MCF 10A (cell line): ENCODE data around the gene DACH1. TPM values are rescaled to one million over a fixed set of nuclear protein-coding genes. Genes with fewer than 3 reads are reported as not detected.

Experiments
- BruUV-seq: library from RNA; stranded (reverse); fragments of 400-500 nt; replicated peaks from 2 replicates; lab custom pipeline; 2021; lab: Mats Ljungman, UMichigan
- CTCF ChIA-PET: fragments of 300-600 bp; sonication (Branson Sonifier 250); formaldehyde crosslinking; extraction: SDS; loops from one replicate; lab custom pipeline; 2021; ENCODE audit warnings: antibody characterized with exemption, inconsistent platforms; lab: Yijun Ruan, JAX
- POLR2A ChIA-PET: fragments of 300-600, 350-650 bp; sonication (Branson Sonifier 250); formaldehyde crosslinking; extraction: SDS; loops from one replicate; lab custom pipeline; 2020; ENCODE audit warnings: antibody characterized with exemption, inconsistent platforms; lab: Yijun Ruan, JAX
- DNase-seq: peaks from one replicate; pipeline ENCODE4 v3.0.0-alpha.2; 2018; ENCODE audit not compliant: unreplicated experiment
- H3K27ac Mint-ChIP-seq: one replicate; pipeline ENCODE4 v1.8.0; 2022; ENCODE audit warnings: mild to moderate bottlenecking, low read depth, mixed read lengths; ENCODE audit not compliant: unreplicated experiment
- H3K27me3 Mint-ChIP-seq: one replicate; pipeline ENCODE4 v1.8.0; 2022; ENCODE audit warnings: mixed read lengths; ENCODE audit not compliant: insufficient read depth, unreplicated experiment
- H3K36me3 Mint-ChIP-seq: one replicate; pipeline ENCODE4 v1.8.0; 2022; ENCODE audit warnings: mild to moderate bottlenecking, moderate library complexity, mixed read lengths; ENCODE audit not compliant: insufficient read depth, unreplicated experiment
- H3K4me1 Mint-ChIP-seq: one replicate; pipeline ENCODE4 v1.8.0; 2022; ENCODE audit warnings: mixed read lengths; ENCODE audit not compliant: insufficient read depth, unreplicated experiment
- H3K4me3 Mint-ChIP-seq: one replicate; pipeline ENCODE4 v1.8.0; 2022; ENCODE audit warnings: mild to moderate bottlenecking, moderate library complexity, mixed read lengths; ENCODE audit not compliant: unreplicated experiment
- H3K9me3 Mint-ChIP-seq: one replicate; pipeline ENCODE4 v1.8.0; 2022; ENCODE audit warnings: mixed read lengths; ENCODE audit not compliant: unreplicated experiment
- CTCF ChIP-seq: fragments of 200-600 bp; IDR thresholded peaks from one replicate; pipeline ENCODE4 v1.8.0; 2022; ENCODE audit warnings: antibody characterized with exemption, mild to moderate bottlenecking; ENCODE audit not compliant: unreplicated experiment
- intact Hi-C: fragments of 100-400 bp; cut with micrococcal nuclease; formaldehyde crosslinking; loops from 2 replicates; pipeline ENCODE4 v1.14.1; 2022
- total RNA-seq: library from RNA; stranded (reverse); gene quantifications from 2 replicates; pipeline ENCODE4 v1.2.3, GENCODE V29; 2022

Gene DACH1
- total RNA-seq, 1 experiment from 2014 or later = not detected

GRCh38 chr13:71721104-71721503 lies 145.9 kb downstream of the DACH1 start:
- Mint-ChIP-seq H3K27ac (no peak overlapping the region), H3K4me3 (no peak overlapping the region), H3K36me3 (no peaks in the 10 kb centered on the region), H3K27me3 (peaks cover 46% of the 10 kb centered on the region), H3K4me1 (no peaks in the 10 kb centered on the region), H3K9me3 (no peaks in the 10 kb centered on the region)
- DNase-seq = no peak
- TF ChIP-seq CTCF = no peak
- ChIA-PET CTCF (no interaction called here), POLR2A (no interaction called here)
- no TSS peak for BruUV-seq
- intact Hi-C loops = loop anchor here (1.0 kb wide), 1 partner anchor 47 kb away; no protein-coding TSS in a partner anchor

GRCh38 chr13:71718931-71719330 lies 148.1 kb downstream of the DACH1 start:
- H3K27ac Mint-ChIP-seq = no peak overlapping the region

GRCh38 chr13:71714802-71715375 lies 152.1 kb downstream of the DACH1 start:
- intact Hi-C loops = no loop called here
- Mint-ChIP-seq H3K9me3 (no peaks in the 10 kb centered on the region), H3K4me1 (no peaks in the 10 kb centered on the region), H3K4me3 (no peak overlapping the region), H3K36me3 (no peaks in the 10 kb centered on the region), H3K27me3 (peaks cover 19% of the 10 kb centered on the region), H3K27ac (no peak overlapping the region)
- DNase-seq = no peak
- ChIA-PET POLR2A (no interaction called here), CTCF (interaction anchor here (0.6 kb wide), 1 partner anchor 30 kb away, joined by 3 read pairs; no protein-coding TSS in a partner anchor)
- no peak for TF ChIP-seq CTCF
- BruUV-seq = no TSS peak

More at GRCh38 chr13:71718931-71719330, 148.1 kb downstream of the DACH1 start:
- Mint-ChIP-seq H3K27me3 (peaks cover 28% of the 10 kb centered on the region), H3K9me3 (no peaks in the 10 kb centered on the region), H3K36me3 (no peaks in the 10 kb centered on the region), H3K4me1 (no peaks in the 10 kb centered on the region), H3K4me3 (no peak overlapping the region)
- no peak for DNase-seq
- no TSS peak for BruUV-seq
- no peak for TF ChIP-seq CTCF
- ChIA-PET POLR2A (no interaction called here), CTCF (interaction anchor here (0.6 to 0.8 kb wide), 3 partner anchors 15 to 658 kb away, joined by 3 to 5 read pairs (median 3); no protein-coding TSS in a partner anchor)
- intact Hi-C loops = no loop called here

- intact Hi-C loops = no loop called here
- no peaks in the 10 kb centered on the region for H3K4me1 Mint-ChIP-seq
- CTCF ChIA-PET = no interaction called here
- H3K27ac Mint-ChIP-seq = no peak overlapping the region
- no peak for DNase-seq
- H3K9me3 Mint-ChIP-seq = no peaks in the 10 kb centered on the region
- no peak for TF ChIP-seq CTCF
- no TSS peak for BruUV-seq
- H3K36me3 Mint-ChIP-seq = no peaks in the 10 kb centered on the region
- POLR2A ChIA-PET = no interaction called here
- H3K4me3 Mint-ChIP-seq = no peak overlapping the region
- H3K27me3 Mint-ChIP-seq = peaks cover 23% of the 10 kb centered on the region
These were observed 153.9 kb downstream of the DACH1 start for GRCh38 chr13:71712988-71713653.
